Trophoblast cell (in vitro differentiated cells and primary cell): ENCODE measurements around the gene APH1B.
"Not testable (repeated sequence)": the region's sequence is repeated elsewhere in the genome, so short reads cannot be mapped to it uniquely, and the experiment has no call there.

Experiments used
- DNase-seq, 2 donors: peaks; one replicate each; pipeline ENCODE4 v3.0.0-alpha.2; 2016
- H2AFZ ChIP-seq: 2 replicates; pipeline ENCODE4 v1.6.1; 2013; ENCODE audit warnings: low read length, moderate library complexity, mild to moderate bottlenecking; ENCODE audit not compliant: insufficient read depth, poor library complexity
- H2AK5ac ChIP-seq: 2 replicates; pipeline ENCODE4 v1.6.1; 2013; ENCODE audit warnings: mild to moderate bottlenecking, low read length
- H2BK120ac ChIP-seq: 2 replicates; pipeline ENCODE4 v1.6.1; 2013; ENCODE audit warnings: low read length, mild to moderate bottlenecking, moderate library complexity; ENCODE audit not compliant: insufficient read depth, poor library complexity
- H2BK12ac ChIP-seq: 2 replicates; pipeline ENCODE4 v1.6.1; 2013; ENCODE audit warnings: mild to moderate bottlenecking, low read length, moderate library complexity
- H2BK5ac ChIP-seq: 2 replicates; pipeline ENCODE4 v1.6.1; 2013; ENCODE audit warnings: low read length, low read depth, moderate library complexity, mild to moderate bottlenecking; ENCODE audit not compliant: poor library complexity
- H3K14ac ChIP-seq: 2 replicates; pipeline ENCODE4 v1.6.1; 2013; ENCODE audit warnings: mild to moderate bottlenecking, low read length
- H3K18ac ChIP-seq: 2 replicates; pipeline ENCODE4 v1.6.1; 2013; ENCODE audit warnings: mild to moderate bottlenecking, low read length
- H3K23ac ChIP-seq: 2 replicates; pipeline ENCODE4 v1.6.1; 2013; ENCODE audit warnings: low read length
- H3K27ac ChIP-seq: 2 replicates; pipeline ENCODE4 v1.5.1; 2013; ENCODE audit warnings: low read depth, mild to moderate bottlenecking, inconsistent platforms, low read length, moderate library complexity
- H3K27me3 ChIP-seq: 2 replicates; pipeline ENCODE4 v1.6.1; 2013; ENCODE audit warnings: inconsistent platforms, mild to moderate bottlenecking, low read length, moderate library complexity; ENCODE audit not compliant: insufficient read depth
- H3K36me3 ChIP-seq, 2 experiments: 1 replicate in 1 of 2; 2 replicates in 1 of 2; pipeline ENCODE4 v1.6.1; 2013; ENCODE audit warnings: low read length in 2 of 2, mild to moderate bottlenecking in 2 of 2, moderate library complexity in 1 of 2; ENCODE audit not compliant: insufficient read depth in 2 of 2, control insufficient read depth in 1 of 2
- H3K4ac ChIP-seq: 2 replicates; pipeline ENCODE4 v1.6.1; 2013; ENCODE audit warnings: low read depth, mild to moderate bottlenecking, low read length, moderate library complexity
- H3K4me1 ChIP-seq, 2 experiments: 1 replicate in 1 of 2; 2 replicates in 1 of 2; pipeline ENCODE4 v1.6.1; 2013; ENCODE audit warnings: low read length in 2 of 2, mild to moderate bottlenecking in 2 of 2, moderate library complexity in 1 of 2; ENCODE audit not compliant: insufficient read depth in 2 of 2, control insufficient read depth in 1 of 2
- H3K4me2 ChIP-seq: 2 replicates; pipeline ENCODE4 v1.6.1; 2013; ENCODE audit warnings: inconsistent platforms, mild to moderate bottlenecking, low read length, moderate library complexity
- H3K4me3 ChIP-seq: 2 replicates; pipeline ENCODE4 v1.5.1; 2013; ENCODE audit warnings: mild to moderate bottlenecking, low read depth, low read length, inconsistent platforms
- H3K79me1 ChIP-seq: one replicate; pipeline ENCODE4 v1.6.1; 2013; ENCODE audit warnings: low read length
- H3K79me2 ChIP-seq: 2 replicates; pipeline ENCODE4 v1.6.1; 2013; ENCODE audit warnings: low read length, mild to moderate bottlenecking; ENCODE audit not compliant: control insufficient read depth, insufficient read depth, poor library complexity
- H3K9ac ChIP-seq: 2 replicates; pipeline ENCODE4 v1.6.1; 2013; ENCODE audit warnings: mild to moderate bottlenecking, low read length
- H3K9me3 ChIP-seq: 2 replicates; pipeline ENCODE4 v1.6.1; 2013; ENCODE audit warnings: low read depth, mild to moderate bottlenecking, control low read depth, inconsistent platforms, low read length; ENCODE audit not compliant: insufficient read depth
- H4K12ac ChIP-seq: 2 replicates; pipeline ENCODE4 v1.6.1; 2013; ENCODE audit warnings: low read depth, mild to moderate bottlenecking, low read length, moderate library complexity
- H4K8ac ChIP-seq: 2 replicates; pipeline ENCODE4 v1.6.1; 2013; ENCODE audit warnings: low read depth, mild to moderate bottlenecking, low read length, moderate library complexity
- H4K91ac ChIP-seq: one replicate; pipeline ENCODE4 v1.6.1; 2013; ENCODE audit warnings: low read depth, mild to moderate bottlenecking, low read length, moderate library complexity
- WGBS: extraction: QIAGEN DNeasy Blood & Tissue Kit; methylation state at CpG from one replicate; pipeline ENCODE4 v1.1.7; 2013; ENCODE audit warnings: missing lambda C conversion rate; ENCODE audit not compliant: insufficient read length, insufficient coverage; ENCODE audit errors: extremely low coverage; 5-methylcytosine and 5-hydroxymethylcytosine counted together

APH1B gene

DNA sequence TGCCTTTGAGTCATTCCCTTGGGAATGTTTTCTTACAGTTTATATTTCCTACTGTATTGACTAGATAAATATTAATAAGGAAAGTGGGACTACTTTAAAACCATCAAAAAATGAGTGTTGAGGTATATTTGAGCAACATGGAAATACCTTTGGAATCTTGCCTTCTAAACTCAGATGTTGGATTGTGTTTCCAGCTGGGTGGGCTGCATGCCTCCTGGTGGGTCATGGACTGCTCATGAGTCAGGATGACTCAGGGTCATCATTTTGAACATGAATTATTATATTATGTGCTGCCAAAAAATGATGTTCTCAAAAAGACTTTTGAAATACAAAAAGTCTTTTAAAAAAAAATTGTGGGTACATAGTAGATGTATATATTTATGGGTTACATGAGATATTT is 41.1 kb upstream of the APH1B start:
- Histone ChIP-seq H3K4me1 (peaks cover 2 to 6% of the 10 kb centered on the region in 2 experiments), H3K4ac (no peak overlapping the region), H3K27ac (no peak overlapping the region), H3K9me3 (peaks cover 1% of the 10 kb centered on the region), H3K4me2 (no peak overlapping the region), H4K8ac (no peak overlapping the region), H2BK5ac (no peak overlapping the region), H3K79me1 (peaks cover 2% of the 10 kb centered on the region), H4K91ac (no peak overlapping the region), H3K23ac (no peak overlapping the region), H4K12ac (no peak overlapping the region), H2AFZ (no peak overlapping the region), H3K4me3 (no peak overlapping the region), H3K18ac (no peak overlapping the region), H3K14ac (no peak overlapping the region), H2BK12ac (no peak overlapping the region), H3K36me3 (no peaks in the 10 kb centered on the region), H3K79me2 (no peaks in the 10 kb centered on the region), H2AK5ac (no peak overlapping the region), H3K27me3 (no peaks in the 10 kb centered on the region), H2BK120ac (no peak overlapping the region), H3K9ac (no peak overlapping the region)
- no peak for DNase-seq

DNA sequence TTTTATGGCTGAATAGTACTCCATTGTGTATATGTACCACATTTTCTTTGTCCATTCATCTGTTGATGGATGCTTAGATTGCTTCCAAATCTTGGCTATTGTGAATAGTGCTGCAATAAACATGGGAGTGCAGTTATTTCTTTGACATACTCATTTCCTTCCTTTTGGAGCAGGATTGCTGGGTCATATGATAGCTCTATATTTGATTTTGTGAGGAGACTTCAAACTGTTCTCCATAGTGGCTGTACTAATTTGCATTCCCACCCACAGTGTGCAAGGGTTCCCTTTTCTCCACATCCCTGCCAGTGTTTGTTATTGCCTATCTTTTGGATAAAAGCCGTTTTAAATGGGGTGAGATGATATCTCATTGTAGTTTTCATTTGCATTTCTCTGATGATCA is 40.3 kb upstream of the APH1B start:
- not testable (repeated sequence) for H2AFZ ChIP-seq, H4K91ac ChIP-seq, H4K12ac ChIP-seq, H3K36me3 ChIP-seq, H3K4me1 ChIP-seq, H3K27ac ChIP-seq, H3K4ac ChIP-seq, H3K18ac ChIP-seq, H3K9me3 ChIP-seq, H3K4me2 ChIP-seq, H2BK5ac ChIP-seq, H2BK12ac ChIP-seq, H3K27me3 ChIP-seq, H3K23ac ChIP-seq, DNase-seq, H2AK5ac ChIP-seq, H2BK120ac ChIP-seq, H3K9ac ChIP-seq, H4K8ac ChIP-seq, H3K79me2 ChIP-seq, H3K4me3 ChIP-seq, H3K14ac ChIP-seq, H3K79me1 ChIP-seq
- no CpG with 5 or more reads among the region's 1 CpG for WGBS

DNA sequence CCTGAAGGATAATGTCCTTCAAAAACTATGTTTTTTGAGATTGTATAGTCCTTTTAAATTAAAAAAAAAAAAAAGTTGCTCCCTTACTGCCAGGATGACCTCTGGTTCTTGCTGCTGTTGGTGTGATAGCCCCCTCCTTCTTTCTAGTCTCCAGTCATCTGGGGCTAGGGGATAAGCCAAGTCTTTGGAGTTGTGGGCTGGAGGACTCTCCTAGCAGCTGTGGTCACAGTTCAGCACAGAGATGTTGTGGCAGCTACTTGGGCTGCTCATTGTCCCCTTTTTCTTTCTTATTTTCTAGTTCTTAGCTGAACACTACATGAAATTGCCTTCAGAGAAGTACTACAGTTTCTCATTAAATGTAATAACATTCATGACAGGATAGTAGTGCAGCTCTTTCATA is 39.2 kb upstream of the APH1B start:
- no peak overlapping the region for H2BK120ac ChIP-seq
- no peak overlapping the region for H4K12ac ChIP-seq
- no peak overlapping the region for H3K27ac ChIP-seq
- H3K4me3 ChIP-seq, result no peak overlapping the region
- H3K18ac ChIP-seq, result no peak overlapping the region
- no peak overlapping the region for H4K91ac ChIP-seq
- no peaks in the 10 kb centered on the region for H3K79me2 ChIP-seq
- H2BK12ac ChIP-seq, result no peak overlapping the region
- H2BK5ac ChIP-seq, result no peak overlapping the region
- H3K4me2 ChIP-seq, result no peak overlapping the region
- peaks cover 2 to 6% of the 10 kb centered on the region in 2 experiments for H3K4me1 ChIP-seq
- H4K8ac ChIP-seq, result no peak overlapping the region
- no peak overlapping the region for H3K4ac ChIP-seq
- no peak overlapping the region for H3K23ac ChIP-seq
- H3K9me3 ChIP-seq, result no peaks in the 10 kb centered on the region
- H2AFZ ChIP-seq, result no peak overlapping the region
- no peak for DNase-seq
- no peak overlapping the region for H3K14ac ChIP-seq
- no peaks in the 10 kb centered on the region for H3K36me3 ChIP-seq
- peaks cover 2% of the 10 kb centered on the region for H3K79me1 ChIP-seq
- no peak overlapping the region for H3K9ac ChIP-seq
- no peak overlapping the region for H2AK5ac ChIP-seq
- H3K27me3 ChIP-seq, result no peaks in the 10 kb centered on the region

DNA sequence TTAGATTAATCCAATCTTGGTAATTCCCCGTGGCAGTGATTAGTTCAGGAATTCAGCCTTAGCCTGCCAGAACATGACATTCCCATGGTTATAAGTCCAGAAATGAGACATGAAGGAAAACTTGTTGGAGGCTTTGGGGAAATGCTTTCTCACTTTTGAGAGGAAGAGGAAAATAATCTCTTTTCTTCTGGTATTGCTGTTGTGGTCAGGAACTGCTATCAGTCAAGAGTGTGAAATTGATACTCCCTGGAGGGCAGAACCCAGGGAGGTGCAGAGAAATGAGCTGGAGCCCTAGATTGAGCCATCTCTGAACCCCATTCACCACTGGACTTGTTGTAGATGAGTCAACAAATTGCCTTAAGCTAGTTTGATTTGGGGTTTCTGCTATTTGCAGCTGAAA is 38.6 kb upstream of the APH1B start:
- Histone ChIP-seq H3K18ac (no peak overlapping the region), H4K12ac (no peak overlapping the region), H2BK120ac (no peak overlapping the region), H2AFZ (no peak overlapping the region), H3K27me3 (no peaks in the 10 kb centered on the region), H3K23ac (no peak overlapping the region), H3K27ac (no peak overlapping the region), H3K4ac (no peak overlapping the region), H4K8ac (no peak overlapping the region), H3K79me2 (no peaks in the 10 kb centered on the region), H2BK5ac (no peak overlapping the region), H2BK12ac (no peak overlapping the region), H3K4me1 (peaks cover 2 to 6% of the 10 kb centered on the region in 2 experiments), H3K4me3 (no peak overlapping the region), H4K91ac (no peak overlapping the region), H3K4me2 (no peak overlapping the region), H3K9me3 (no peaks in the 10 kb centered on the region), H2AK5ac (no peak overlapping the region), H3K36me3 (no peaks in the 10 kb centered on the region), H3K14ac (no peak overlapping the region), H3K79me1 (peaks cover 2% of the 10 kb centered on the region), H3K9ac (no peak overlapping the region)
- no CpG with 5 or more reads among the region's 1 CpG for WGBS
- no peak for DNase-seq

DNA sequence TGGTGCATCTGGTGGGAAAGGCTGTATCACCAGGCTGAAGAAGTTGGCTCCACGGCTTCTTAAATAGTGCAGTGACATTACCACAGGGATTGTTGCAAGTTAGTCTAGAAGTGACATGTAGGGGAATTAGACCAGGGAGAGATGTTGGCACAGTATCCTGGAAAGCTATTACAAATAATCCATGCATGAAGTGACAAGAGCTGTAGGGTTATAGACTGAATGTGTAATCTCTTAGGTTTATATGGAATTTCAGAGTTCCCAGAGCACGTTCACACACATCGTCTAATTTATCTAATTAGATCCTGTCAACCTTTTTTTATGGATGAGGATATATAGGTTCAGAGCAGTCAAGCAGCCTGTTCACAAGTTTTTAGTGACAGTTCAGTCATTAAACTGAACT is 37.3 kb upstream of the APH1B start:
- Histone ChIP-seq H3K4me1 (no peaks in the 10 kb centered on the region), H2AFZ (no peak overlapping the region), H2AK5ac (no peak overlapping the region), H3K79me1 (no peaks in the 10 kb centered on the region), H4K91ac (no peak overlapping the region), H3K18ac (no peak overlapping the region), H3K27ac (no peak overlapping the region), H3K14ac (no peak overlapping the region), H3K4ac (no peak overlapping the region), H3K4me3 (no peak overlapping the region), H3K27me3 (no peaks in the 10 kb centered on the region), H2BK120ac (no peak overlapping the region), H3K23ac (no peak overlapping the region), H3K9me3 (no peaks in the 10 kb centered on the region), H4K8ac (no peak overlapping the region), H2BK5ac (no peak overlapping the region), H4K12ac (no peak overlapping the region), H3K79me2 (no peaks in the 10 kb centered on the region), H3K36me3 (no peaks in the 10 kb centered on the region), H2BK12ac (no peak overlapping the region), H3K4me2 (no peak overlapping the region), H3K9ac (no peak overlapping the region)
- WGBS, result no CpG with 5 or more reads among the region's 3 CpGs
- no peak for DNase-seq
